IMR-90 (cell line): ENCODE measurements around the gene TUSC1. TPM values are rescaled to one million over a fixed set of nuclear protein-coding genes. Genes with fewer than 3 reads are reported as not detected.

ENCODE experiments used
- ATAC-seq: fragments of 200-7000 bp; cut with Tn5 transposase; 2 replicates; pipeline ENCODE4 v1.9.1; 2020; ENCODE audit warnings: low read depth, mild to moderate bottlenecking, moderate library complexity
- BruUV-seq: library from RNA; stranded (reverse); fragments of 400-500 nt; replicated peaks from 2 replicates; lab custom pipeline; 2021; lab: Mats Ljungman, UMichigan
- CTCF ChIA-PET: fragments of 300-600 bp; formaldehyde crosslinking; extraction: SDS; loops from one replicate; lab custom pipeline; 2021; ENCODE audit warnings: antibody characterized with exemption; lab: Yijun Ruan, JAX
- POLR2A ChIA-PET: fragments of 300-600 bp; sonication (Branson Sonifier 250); formaldehyde crosslinking; loops from one replicate; lab custom pipeline; 2022; ENCODE audit warnings: antibody characterized with exemption; ENCODE audit not compliant: unreplicated experiment; lab: Charles Lee
- DNase-seq: peaks from one replicate; pipeline ENCODE4 v3.0.0; 2013
- H2AFZ ChIP-seq: replicated peaks from 2 replicates; pipeline ENCODE3; 2013; ENCODE audit warnings: low read length, mild to moderate bottlenecking; ENCODE audit not compliant: poor library complexity
- H2AK5ac ChIP-seq: 2 replicates; pipeline ENCODE4 v1.6.1; 2013; ENCODE audit warnings: low read depth, low read length, inconsistent platforms
- H2AK9ac ChIP-seq: replicated peaks from 2 replicates; pipeline ENCODE3; 2013; ENCODE audit warnings: mild to moderate bottlenecking, low read depth, low read length, moderate library complexity; ENCODE audit not compliant: poor library complexity
- H2BK120ac ChIP-seq: 2 replicates; pipeline ENCODE4 v1.6.1; 2013; ENCODE audit warnings: low read depth, low read length, inconsistent platforms
- H2BK15ac ChIP-seq: 3 replicates; pipeline ENCODE4 v1.6.1; 2013; ENCODE audit warnings: low read depth, low read length, inconsistent platforms
- H2BK20ac ChIP-seq: 2 replicates; pipeline ENCODE4 v1.6.1; 2013; ENCODE audit warnings: low read depth, mild to moderate bottlenecking, inconsistent platforms, low read length, moderate library complexity
- H2BK5ac ChIP-seq: 2 replicates; pipeline ENCODE4 v1.6.1; 2013; ENCODE audit warnings: mild to moderate bottlenecking, low read depth, low read length, inconsistent platforms; ENCODE audit not compliant: poor library complexity, severe bottlenecking
- H3K14ac ChIP-seq: replicated peaks from 2 replicates; pipeline ENCODE4 v1.6.1; 2013; ENCODE audit warnings: low read depth, low read length, inconsistent platforms
- H3K18ac ChIP-seq: 2 replicates; pipeline ENCODE4 v1.6.1; 2013; ENCODE audit warnings: low read depth, low read length, control low read depth
- H3K23ac ChIP-seq: 2 replicates; pipeline ENCODE4 v1.6.1; 2013; ENCODE audit warnings: low read depth, low read length, inconsistent platforms
- H3K27ac ChIP-seq: 2 replicates; pipeline ENCODE4 v1.5.1; 2013; ENCODE audit warnings: mild to moderate bottlenecking, control low read depth, low read length; ENCODE audit not compliant: insufficient read depth
- H3K27me3 ChIP-seq: 2 replicates; pipeline ENCODE4 v1.6.1; 2013; ENCODE audit warnings: low read length; ENCODE audit not compliant: control insufficient read depth, insufficient read depth
- H3K36me3 ChIP-seq: 2 replicates; pipeline ENCODE4 v1.6.1; 2013; ENCODE audit warnings: low read length, mixed read lengths; ENCODE audit not compliant: control insufficient read depth, insufficient read depth
- H3K4ac ChIP-seq: 2 replicates; pipeline ENCODE4 v1.6.1; 2013; ENCODE audit warnings: low read depth, low read length, inconsistent platforms
- H3K4me1 ChIP-seq: 2 replicates; pipeline ENCODE4 v1.6.1; 2013; ENCODE audit warnings: low read length, mixed read lengths; ENCODE audit not compliant: control insufficient read depth, insufficient read depth
- H3K4me2 ChIP-seq: 2 replicates; pipeline ENCODE4 v1.6.1; 2013; ENCODE audit warnings: low read depth, mild to moderate bottlenecking, control low read depth, low read length, moderate library complexity
- H3K4me3 ChIP-seq: 2 replicates; pipeline ENCODE4 v1.5.1; 2013; ENCODE audit warnings: low read depth, mild to moderate bottlenecking, control low read depth, low read length, moderate library complexity; ENCODE audit not compliant: insufficient read depth
- H3K56ac ChIP-seq: 2 replicates; pipeline ENCODE4 v1.6.1; 2013; ENCODE audit warnings: low read length, inconsistent platforms; ENCODE audit not compliant: insufficient read depth; ENCODE audit errors: extremely low read depth
- H3K79me1 ChIP-seq, 2 experiments: 2 replicates each; pipeline ENCODE4 v1.6.1; 2013; ENCODE audit warnings: low read length in 2 of 2, inconsistent platforms in 1 of 2, low read depth in 1 of 2
- H3K9ac ChIP-seq: 2 replicates; pipeline ENCODE4 v1.6.1; 2013; ENCODE audit warnings: low read depth, low read length, control low read depth
- H3K9me1 ChIP-seq: 2 replicates; pipeline ENCODE4 v1.6.1; 2013; ENCODE audit warnings: low read length, inconsistent platforms; ENCODE audit not compliant: insufficient read depth
- H3K9me3 ChIP-seq: 2 replicates; pipeline ENCODE4 v1.6.1; 2013; ENCODE audit warnings: low read length; ENCODE audit not compliant: control insufficient read depth, insufficient read depth
- H4K20me1 ChIP-seq: 2 replicates; pipeline ENCODE4 v1.6.1; 2013; ENCODE audit warnings: low read length, inconsistent platforms; ENCODE audit not compliant: insufficient read depth
- H4K5ac ChIP-seq: 2 replicates; pipeline ENCODE4 v1.6.1; 2013; ENCODE audit warnings: mild to moderate bottlenecking, low read depth, low read length, control low read depth
- H4K8ac ChIP-seq, 2 experiments: 2 replicates each; pipeline ENCODE4 v1.6.1; 2013; ENCODE audit warnings: low read depth in 2 of 2, low read length in 2 of 2, control low read depth in 1 of 2, inconsistent platforms in 1 of 2
- H4K91ac ChIP-seq: 2 replicates; pipeline ENCODE4 v1.6.1; 2013; ENCODE audit warnings: low read depth, low read length, inconsistent platforms; ENCODE audit not compliant: insufficient read depth
- CEBPB ChIP-seq: IDR thresholded peaks from 2 replicates; pipeline ENCODE4 v1.6.1; 2012; ENCODE audit warnings: low read depth, low read length, improper control_type of control experiment
- CHD1 ChIP-seq: IDR thresholded peaks from 2 replicates; pipeline ENCODE4 v1.6.1; 2012; ENCODE audit warnings: low read depth, low read length, improper control_type of control experiment
- CTCF ChIP-seq: conservative IDR thresholded peaks from 2 replicates; pipeline ENCODE4 v1.5.1; 2012; ENCODE audit warnings: mild to moderate bottlenecking, low read depth, low read length, improper control_type of control experiment
- MAFK ChIP-seq: IDR thresholded peaks from 2 replicates; pipeline ENCODE4 v1.6.1; 2012; ENCODE audit warnings: low read depth, low read length, improper control_type of control experiment
- MAZ ChIP-seq: IDR thresholded peaks from 2 replicates; pipeline ENCODE4 v1.6.1; 2012; ENCODE audit warnings: low read depth, mild to moderate bottlenecking, low read length, improper control_type of control experiment, moderate library complexity, borderline replicate concordance
- MXI1 ChIP-seq: IDR thresholded peaks from 2 replicates; pipeline ENCODE4 v1.6.1; 2012; ENCODE audit warnings: low read depth, mild to moderate bottlenecking, low read length, moderate library complexity, borderline replicate concordance
- POLR2A ChIP-seq: IDR thresholded peaks from 2 replicates; pipeline ENCODE4 v1.6.1; 2012; ENCODE audit warnings: mild to moderate bottlenecking, low read depth, low read length
- RAD21 ChIP-seq: IDR thresholded peaks from 2 replicates; pipeline ENCODE4 v1.6.1; 2012; ENCODE audit warnings: low read length, improper control_type of control experiment
- RCOR1 ChIP-seq: IDR thresholded peaks from 2 replicates; pipeline ENCODE4 v1.6.1; 2012; ENCODE audit warnings: mild to moderate bottlenecking, low read length, improper control_type of control experiment; ENCODE audit not compliant: insufficient replicate concordance
- SMC3 ChIP-seq: fragments of 150-350 bp; IDR thresholded peaks from 2 replicates; pipeline ENCODE4 v1.6.1; 2016; ENCODE audit warnings: low read depth, mild to moderate bottlenecking, antibody characterized with exemption, low read length, moderate library complexity
- WGBS, 2 experiments: methylation state at CpG; one replicate each; pipeline versions ENCODE4 v1.1.5 to v1.1.7; 2013; ENCODE audit warnings: missing lambda C conversion rate in 2 of 2; ENCODE audit not compliant: insufficient read length in 1 of 2; ENCODE audit errors: extremely low coverage in 2 of 2; 5-methylcytosine and 5-hydroxymethylcytosine counted together
- dilution Hi-C: fragments of 300-500 bp; cut with HindIII; formaldehyde crosslinking; loops from one replicate; pipeline ENCODE4 v1.14.3; 2018; ENCODE audit warnings: low sequenced_read_pairs; ENCODE audit not compliant: unreplicated experiment
- in situ Hi-C: fragments of 300-500 bp; cut with MboI; formaldehyde crosslinking; loops from 3 replicates; pipeline ENCODE4 v1.14.3; 2019; ENCODE audit warnings: low sequenced_read_pairs, inconsistent platforms, mixed read lengths
- intact Hi-C: fragments of 100-400 bp; cut with micrococcal nuclease; formaldehyde crosslinking; loops from 2 replicates; pipeline ENCODE4 v1.10.0; 2022
- polyA plus RNA-seq, 3 experiments: library from polyadenylated mRNA; depleted of rRNA; stranded (reverse); fragments of >200 nt; gene quantifications; 2 replicates each; pipeline ENCODE4 v1.2.3, GENCODE V29; 2012; ENCODE audit warnings: low replicate concordance in 1 of 3
- total RNA-seq: library from RNA; depleted of rRNA; stranded (reverse); fragments of >200 nt; gene quantifications from 2 replicates; pipeline ENCODE4 v1.2.3, GENCODE V29; 2012
- TF ChIP-seq, protein P1 (sequence below): fragments of 150-350 bp; IDR thresholded peaks from 2 replicates; pipeline ENCODE4 v1.6.1; 2017; ENCODE audit warnings: mild to moderate bottlenecking, antibody characterized with exemption, low read length, low read depth
- TF ChIP-seq, protein P2 (sequence below): fragments of 150-350 bp; IDR thresholded peaks from 2 replicates; pipeline ENCODE4 v1.6.1; 2016; ENCODE audit warnings: low read depth, mild to moderate bottlenecking, low read length, moderate library complexity, borderline replicate concordance

The TUSC1 gene
- total and polyA plus RNA-seq, 2 of the 4 experiments (the other 2 are of a cell fraction), result 2.0 to 4.4 TPM

- no peaks in the 10 kb centered on the region for H3K36me3 ChIP-seq
- H3K79me1 ChIP-seq, result no peaks in the 10 kb centered on the region
- no peak overlapping the region for H3K4me2 ChIP-seq
- POLR2A ChIA-PET, result no interaction called here
- H4K5ac ChIP-seq, result no peak overlapping the region
- dilution Hi-C loops, result no loop called here
- H2AFZ ChIP-seq, result no peak overlapping the region
- no peaks in the 10 kb centered on the region for H4K20me1 ChIP-seq
- in situ Hi-C loops, result no loop called here
- H3K9me1 ChIP-seq, result no peaks in the 10 kb centered on the region
- H3K14ac ChIP-seq, result no peak overlapping the region
- H2AK5ac ChIP-seq, result no peak overlapping the region
- BruUV-seq, result no TSS peak
- H3K23ac ChIP-seq, result no peak overlapping the region
- no peak overlapping the region for H3K27ac ChIP-seq
- no peak overlapping the region for H4K8ac ChIP-seq
- H2BK15ac ChIP-seq, result no peak overlapping the region
- H3K27me3 ChIP-seq, result no peaks in the 10 kb centered on the region
- no peaks in the 10 kb centered on the region for H3K4me1 ChIP-seq
- H3K56ac ChIP-seq, result no peak overlapping the region
- ATAC-seq (no peak), DNase-seq (no peak)
- CTCF ChIA-PET, result no interaction called here
- TF ChIP-seq, protein P1, sequence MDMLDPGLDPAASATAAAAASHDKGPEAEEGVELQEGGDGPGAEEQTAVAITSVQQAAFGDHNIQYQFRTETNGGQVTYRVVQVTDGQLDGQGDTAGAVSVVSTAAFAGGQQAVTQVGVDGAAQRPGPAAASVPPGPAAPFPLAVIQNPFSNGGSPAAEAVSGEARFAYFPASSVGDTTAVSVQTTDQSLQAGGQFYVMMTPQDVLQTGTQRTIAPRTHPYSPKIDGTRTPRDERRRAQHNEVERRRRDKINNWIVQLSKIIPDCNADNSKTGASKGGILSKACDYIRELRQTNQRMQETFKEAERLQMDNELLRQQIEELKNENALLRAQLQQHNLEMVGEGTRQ, result no peak
- TF ChIP-seq CTCF (no peak), CHD1 (no peak), MAZ (no peak), RAD21 (no peak), MXI1 (no peak), CEBPB (no peak), RCOR1 (no peak), SMC3 (no peak), MAFK (no peak), POLR2A (no peak)
- TF ChIP-seq, protein P2, sequence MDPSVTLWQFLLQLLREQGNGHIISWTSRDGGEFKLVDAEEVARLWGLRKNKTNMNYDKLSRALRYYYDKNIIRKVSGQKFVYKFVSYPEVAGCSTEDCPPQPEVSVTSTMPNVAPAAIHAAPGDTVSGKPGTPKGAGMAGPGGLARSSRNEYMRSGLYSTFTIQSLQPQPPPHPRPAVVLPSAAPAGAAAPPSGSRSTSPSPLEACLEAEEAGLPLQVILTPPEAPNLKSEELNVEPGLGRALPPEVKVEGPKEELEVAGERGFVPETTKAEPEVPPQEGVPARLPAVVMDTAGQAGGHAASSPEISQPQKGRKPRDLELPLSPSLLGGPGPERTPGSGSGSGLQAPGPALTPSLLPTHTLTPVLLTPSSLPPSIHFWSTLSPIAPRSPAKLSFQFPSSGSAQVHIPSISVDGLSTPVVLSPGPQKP, result no peak
- intact Hi-C loops, result no loop called here
- H2AK9ac ChIP-seq, result no peak overlapping the region
- no peaks in the 10 kb centered on the region for H3K9me3 ChIP-seq
- H3K4ac ChIP-seq, result no peak overlapping the region
- no peak overlapping the region for H2BK120ac ChIP-seq
- no peak overlapping the region for H3K18ac ChIP-seq
- H3K4me3 ChIP-seq, result no peak overlapping the region
- no peak overlapping the region for H3K9ac ChIP-seq
- H2BK5ac ChIP-seq, result no peak overlapping the region
- no peak overlapping the region for H2BK20ac ChIP-seq
- no CpG with 5 or more reads among the region's 3 CpGs for WGBS, 2 experiments
- no peak overlapping the region for H4K91ac ChIP-seq
Measured at GRCh38 chr9:25648116-25648515, 30.1 kb downstream of the TUSC1 start.
